ENCODE measurements around the gene SQOR. TPM values are rescaled to one million over a fixed set of nuclear protein-coding genes. Genes with fewer than 3 reads are reported as not detected.

Gene SQOR
- total and polyA plus RNA-seq, 8 donors: 49.6 to 128 (median 62.8) TPM

- Histone ChIP-seq H3K4me1 (peaks cover 26 to 64% (median 49%) of the 10 kb centered on the region in 4 donors), H3K27ac (peak overlapping the region in 2 of 5 donors; percentile 20 to 98), H3K27me3 (no peaks in the 10 kb centered on the region), H3K36me3 (peaks cover 0 to 17% (median 16%) of the 10 kb centered on the region in 4 donors), H3K9me3 (no peaks in the 10 kb centered on the region), H3K4me3 (no peak overlapping the region)
- DNase-seq: no peak
- WGBS, 5 donors: 66 to 71% (median 67%) methylated on average over 5 of the region's 5 CpGs
- intact Hi-C loops (cut with DNase I; ENCODE audit: low total_unique reads): no loop called here
- TF ChIP-seq CTCF (IDR thresholded peaks at IDR 0.05): no peak
- no peak for TF ChIP-seq POLR2AphosphoS5 (IDR thresholded peaks at IDR 0.05)
- no peak for TF ChIP-seq POLR2A (IDR thresholded peaks at IDR 0.05)
- TF ChIP-seq EP300 (IDR thresholded peaks at IDR 0.05): no peak
Measured at GRCh38 chr15:45589256-45589655, 45.6 kb upstream of the SQOR start.

- Histone ChIP-seq H3K27me3 (no peaks in the 10 kb centered on the region), H3K9me3 (no peaks in the 10 kb centered on the region), H3K27ac (no peak overlapping the region), H3K4me3 (no peak overlapping the region), H3K36me3 (peaks cover 0 to 47% (median 43%) of the 10 kb centered on the region in 4 donors), H3K4me1 (peaks cover 4 to 44% (median 22%) of the 10 kb centered on the region in 4 donors)
- no peak for TF ChIP-seq POLR2A (IDR thresholded peaks at IDR 0.05)
- 77 to 91% (median 87%) methylated on average over 2 of the region's 2 CpGs for WGBS, 5 donors
- intact Hi-C loops (cut with DNase I; ENCODE audit: low total_unique reads): no loop called here
- DNase-seq: no peak
Measured at GRCh38 chr15:45594319-45594718, 40.5 kb upstream of the SQOR start.

GRCh38 chr15:45594835-45595530, 39.8 kb upstream of the SQOR start:
- Histone ChIP-seq H3K4me1 (peaks cover 0 to 38% (median 16%) of the 10 kb centered on the region in 4 donors), H3K9me3 (no peaks in the 10 kb centered on the region), H3K36me3 (peaks cover 0 to 47% (median 43%) of the 10 kb centered on the region in 4 donors), H3K27me3 (no peaks in the 10 kb centered on the region), H3K27ac (no peak overlapping the region), H3K4me3 (no peak overlapping the region)
- intact Hi-C loops (cut with DNase I; ENCODE audit: low total_unique reads): no loop called here
- no peak for DNase-seq
- TF ChIP-seq POLR2AphosphoS5 (IDR thresholded peaks at IDR 0.05) (no peak), POLR2A (IDR thresholded peaks at IDR 0.05) (no peak), CTCF (IDR thresholded peaks at IDR 0.05) (no peak), EP300 (IDR thresholded peaks at IDR 0.05) (no peak)
- 91 to 100% (median 95%) methylated on average over 2 of the region's 2 CpGs for WGBS, 5 donors

- Histone ChIP-seq H3K4me3 (no peak overlapping the region), H3K27me3 (no peaks in the 10 kb centered on the region), H3K9me3 (no peaks in the 10 kb centered on the region), H3K4me1 (peaks cover 0 to 12% (median 5%) of the 10 kb centered on the region in 4 donors), H3K27ac (peak overlapping the region in 1 of 5 donors; percentile 5), H3K36me3 (peaks cover 3 to 41% (median 37%) of the 10 kb centered on the region in 4 donors)
- TF ChIP-seq POLR2AphosphoS5 (IDR thresholded peaks at IDR 0.05): no peak
- TF ChIP-seq CTCF (IDR thresholded peaks at IDR 0.05): no peak
- no peak for TF ChIP-seq EP300 (IDR thresholded peaks at IDR 0.05)
- no peak for TF ChIP-seq POLR2A (IDR thresholded peaks at IDR 0.05)
- 86 to 95% (median 94%) methylated on average over 3 of the region's 3 CpGs for WGBS, 5 donors
- intact Hi-C loops (cut with DNase I; ENCODE audit: low total_unique reads): no loop called here
- DNase-seq: no peak
Measured at GRCh38 chr15:45603881-45604280, 30.9 kb upstream of the SQOR start.

- no peaks in the 10 kb centered on the region for H3K9me3 ChIP-seq
- intact Hi-C loops (cut with DNase I; ENCODE audit: low total_unique reads): no loop called here
- WGBS, 5 donors: 82 to 95% (median 94%) methylated on average over 1 of the region's 1 CpG
- DNase-seq: no peak
- H3K36me3 ChIP-seq: peaks cover 3 to 45% (median 42%) of the 10 kb centered on the region in 4 donors
- peak overlapping the region in 1 of 5 donors; percentile 5 for H3K27ac ChIP-seq
- no peak for TF ChIP-seq POLR2AphosphoS5 (IDR thresholded peaks at IDR 0.05)
- no peak for TF ChIP-seq CTCF (IDR thresholded peaks at IDR 0.05)
- TF ChIP-seq EP300 (IDR thresholded peaks at IDR 0.05): no peak
- no peak for TF ChIP-seq POLR2A (IDR thresholded peaks at IDR 0.05)
- no peaks in the 10 kb centered on the region for H3K27me3 ChIP-seq
- peaks cover 0 to 12% (median 5%) of the 10 kb centered on the region in 4 donors for H3K4me1 ChIP-seq
- H3K4me3 ChIP-seq: no peak overlapping the region
Measured at GRCh38 chr15:45604326-45604725, 30.5 kb upstream of the SQOR start.

Measured in stomach (tissue), 9 donors.